HUES6 (cell line): ENCODE measurements around the gene CCDC142.

Experiments used
- H3K27ac ChIP-seq: 2 replicates; pipeline ENCODE4 v1.7.0; 2013; ENCODE audit warnings: low read depth, mild to moderate bottlenecking, low read length, inconsistent platforms
- H3K27me3 ChIP-seq: 2 replicates; pipeline ENCODE4 v1.6.1; 2013; ENCODE audit warnings: low read length; ENCODE audit not compliant: control insufficient read depth, insufficient read depth
- H3K36me3 ChIP-seq: 2 replicates; pipeline ENCODE4 v1.6.1; 2013; ENCODE audit warnings: low read length; ENCODE audit not compliant: control insufficient read depth, insufficient read depth
- H3K4me1 ChIP-seq: 2 replicates; pipeline ENCODE4 v1.6.1; 2013; ENCODE audit warnings: low read length; ENCODE audit not compliant: control insufficient read depth, insufficient read depth
- H3K4me3 ChIP-seq: 2 replicates; pipeline ENCODE4 v1.5.1; 2013; ENCODE audit warnings: low read depth, low read length
- H3K9ac ChIP-seq: one replicate; pipeline ENCODE4 v1.6.1; 2013; ENCODE audit warnings: mild to moderate bottlenecking, low read length
- H3K9me3 ChIP-seq: 2 replicates; pipeline ENCODE4 v1.6.1; 2013; ENCODE audit warnings: low read depth, low read length; ENCODE audit not compliant: control insufficient read depth, insufficient read depth

The CCDC142 gene

DNA sequence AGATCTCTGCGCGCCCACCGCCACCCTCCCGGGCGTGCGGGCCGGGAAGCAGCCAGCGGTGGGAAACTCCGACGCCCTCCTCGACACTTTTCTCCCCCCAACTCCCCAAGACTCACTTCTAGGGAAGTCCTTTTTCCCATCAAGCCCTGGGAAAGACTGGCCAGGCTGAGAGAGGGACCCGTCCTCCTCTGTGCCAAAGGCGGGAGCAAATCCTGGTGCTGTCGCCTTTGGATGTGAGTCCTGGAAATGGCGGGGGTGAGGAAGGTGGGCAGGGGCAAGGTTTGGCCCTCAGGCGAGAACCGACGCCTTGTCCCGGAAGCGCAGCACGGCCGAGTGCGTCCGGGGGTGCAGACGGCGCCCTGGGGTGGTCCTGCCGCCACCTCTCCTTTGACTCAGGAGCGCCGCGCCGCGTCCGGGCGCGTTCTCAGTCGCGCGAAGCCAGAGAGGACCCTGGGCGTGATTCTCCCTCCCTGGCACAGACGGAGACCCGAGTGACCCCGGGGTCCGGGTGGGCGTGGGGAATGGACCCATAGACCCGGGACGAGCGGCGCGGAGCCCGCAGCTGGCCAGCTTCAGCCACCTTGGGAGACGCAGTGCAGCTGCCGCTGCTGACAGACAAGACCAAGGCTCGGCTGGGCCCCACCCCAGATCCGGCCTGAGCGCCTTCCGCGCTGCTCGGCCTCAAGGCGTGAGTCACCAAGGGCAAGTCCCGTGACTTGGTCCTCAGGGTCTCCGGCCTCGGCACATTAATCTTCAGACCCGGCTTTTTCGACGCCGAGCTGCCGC, 20.1 kb upstream of the CCDC142 start:
- no peaks in the 10 kb centered on the region for H3K9me3 ChIP-seq
- no peak overlapping the region; the same call in 1 of the 2 replicates for H3K27ac ChIP-seq
- H3K4me3 ChIP-seq: peak overlapping the region; percentile 72
- peaks cover 51% of the 10 kb centered on the region for H3K4me1 ChIP-seq
- H3K9ac ChIP-seq: peak overlapping the region; percentile 70
- peaks cover 10% of the 10 kb centered on the region for H3K36me3 ChIP-seq
- H3K27me3 ChIP-seq: peaks cover 76% of the 10 kb centered on the region

DNA sequence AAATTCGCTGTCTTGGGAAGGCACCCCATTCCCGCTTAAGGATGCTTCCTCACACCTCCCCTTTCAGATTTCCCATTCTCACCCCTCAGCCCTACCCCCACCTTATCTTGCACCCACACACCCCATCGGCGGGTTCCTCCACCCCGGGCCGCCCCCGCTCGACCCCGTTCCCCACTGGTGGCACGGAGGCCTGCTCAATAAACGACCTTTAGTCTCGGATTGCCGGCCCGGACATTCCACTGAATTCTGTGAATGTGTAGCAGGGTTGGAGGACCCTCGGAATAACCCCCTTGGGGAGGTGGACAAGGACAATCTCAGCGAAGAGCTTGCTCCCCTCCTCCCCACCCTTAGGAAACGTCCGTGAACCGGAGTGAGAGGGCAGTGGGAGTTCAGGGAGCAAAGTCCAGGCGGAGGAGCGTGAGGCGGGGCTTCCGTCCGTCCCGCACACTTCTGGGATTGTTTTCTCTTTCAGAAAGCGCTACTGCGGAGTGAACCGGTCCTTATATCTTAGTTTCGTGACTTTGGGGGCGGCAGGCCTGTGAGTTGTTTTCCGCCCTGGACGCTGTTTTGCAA, 19.4 kb upstream of the CCDC142 start:
- Histone ChIP-seq H3K36me3 (peaks cover 10% of the 10 kb centered on the region), H3K27me3 (peaks cover 82% of the 10 kb centered on the region), H3K9ac (peak overlapping the region; percentile 70), H3K4me1 (peaks cover 54% of the 10 kb centered on the region), H3K9me3 (no peaks in the 10 kb centered on the region), H3K4me3 (peak overlapping the region; percentile 72), H3K27ac (no peak overlapping the region)

DNA sequence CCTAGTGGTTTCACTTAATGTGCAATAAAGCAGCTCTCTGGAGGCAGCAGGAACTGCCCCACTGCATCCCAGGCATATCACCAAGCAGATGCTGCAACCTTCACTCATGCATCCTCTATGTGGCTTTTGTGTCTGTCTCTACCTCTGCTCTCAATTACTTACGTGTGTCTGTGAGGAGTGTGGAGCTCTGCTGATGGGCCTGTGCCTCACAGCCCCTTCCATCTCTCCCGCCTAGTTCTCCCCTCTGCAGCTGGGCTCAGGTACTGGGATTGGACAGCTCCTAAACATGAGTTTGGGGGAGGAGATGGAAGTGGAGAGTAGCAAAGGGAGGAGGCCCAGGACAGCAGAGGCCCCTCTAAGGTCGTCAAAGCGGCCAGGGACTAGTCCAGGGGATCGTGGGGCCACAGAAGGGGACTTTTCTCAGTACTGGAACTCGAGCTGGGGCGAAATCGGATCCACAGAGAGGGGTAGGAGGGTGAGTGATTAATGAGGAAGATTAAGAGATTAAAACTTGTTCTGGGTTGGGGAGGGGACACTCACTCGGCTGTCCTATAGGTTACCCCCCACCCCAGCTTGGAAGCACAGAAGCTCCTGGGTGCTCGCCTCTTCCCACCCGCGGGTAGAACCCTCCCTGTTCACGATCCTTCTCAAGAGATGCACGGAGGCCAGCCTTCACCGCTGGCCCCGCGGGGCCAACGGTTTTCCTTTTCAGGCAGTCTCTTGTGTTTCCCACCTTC, 18.7 kb upstream of the CCDC142 start:
- Histone ChIP-seq H3K36me3 (peaks cover 10% of the 10 kb centered on the region), H3K4me3 (peak overlapping the region; percentile 4; the same call in 1 of the 2 replicates), H3K4me1 (peaks cover 49% of the 10 kb centered on the region), H3K27me3 (peaks cover 90% of the 10 kb centered on the region), H3K9ac (no peak overlapping the region), H3K9me3 (no peaks in the 10 kb centered on the region), H3K27ac (no peak overlapping the region)

DNA sequence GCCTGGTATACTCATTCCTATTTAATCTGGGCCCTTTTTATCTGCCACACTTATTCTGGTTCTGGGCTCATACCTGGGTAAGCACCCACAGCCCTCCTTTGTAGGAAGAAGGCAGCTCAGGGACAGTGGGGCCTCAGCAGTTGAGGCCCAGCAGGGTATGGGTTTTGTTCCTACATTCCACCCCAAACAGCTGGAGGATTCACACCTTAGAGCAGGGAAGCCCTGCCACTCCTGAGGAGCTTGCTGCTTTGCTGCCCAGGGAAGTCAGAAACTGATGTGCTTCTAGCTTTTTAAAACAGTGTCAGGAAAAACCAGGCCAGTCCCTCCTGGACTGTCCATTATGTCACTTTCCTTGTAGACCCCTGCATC, 17.8 kb upstream of the CCDC142 start:
- no peak overlapping the region for H3K4me3 ChIP-seq
- peaks cover 5% of the 10 kb centered on the region; the same call in 1 of the 2 replicates for H3K36me3 ChIP-seq
- peaks cover 48% of the 10 kb centered on the region for H3K4me1 ChIP-seq
- H3K9ac ChIP-seq: no peak overlapping the region
- H3K27ac ChIP-seq: no peak overlapping the region
- no peaks in the 10 kb centered on the region for H3K9me3 ChIP-seq
- H3K27me3 ChIP-seq: peaks cover 96% of the 10 kb centered on the region

DNA sequence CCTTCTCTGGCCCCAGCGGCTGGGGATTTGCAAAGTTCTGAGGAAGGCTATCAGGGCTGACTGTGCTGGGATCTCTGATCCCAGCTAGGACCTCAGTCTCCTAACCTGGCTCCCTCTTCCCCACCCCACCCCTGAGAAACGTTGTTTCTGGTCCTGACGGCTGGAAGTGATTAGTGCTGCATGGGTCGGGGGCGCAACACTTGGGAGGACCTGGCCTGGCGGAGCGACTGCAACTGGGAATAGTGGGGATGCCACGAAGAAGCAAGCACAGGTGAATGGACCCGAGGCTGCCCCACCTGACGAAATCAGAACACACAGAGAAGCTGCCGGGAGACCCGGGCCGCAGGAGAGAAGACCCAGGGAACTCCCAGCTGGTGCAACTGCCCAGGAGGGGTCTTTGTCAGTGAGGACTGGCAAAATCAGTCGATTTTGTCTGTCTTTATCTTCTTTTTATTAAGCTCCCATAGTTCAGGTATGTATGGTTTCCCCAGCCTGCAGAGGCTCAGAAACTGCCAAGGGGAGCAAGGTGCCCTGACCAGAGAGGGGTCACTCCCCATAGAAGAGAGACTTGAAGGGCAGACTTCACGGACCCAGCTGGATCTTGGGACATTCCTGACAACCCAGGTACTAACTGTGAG, 17.3 kb upstream of the CCDC142 start:
- Histone ChIP-seq H3K36me3 (0 out of 2 replicates have a peak, but pooled peaks cover under 1% of the 10 kb centered on the region), H3K27me3 (peaks cover 98% of the 10 kb centered on the region), H3K9ac (no peak overlapping the region), H3K4me3 (peak overlapping the region; percentile 59), H3K9me3 (no peaks in the 10 kb centered on the region), H3K4me1 (peaks cover 48% of the 10 kb centered on the region), H3K27ac (no peak overlapping the region)

DNA sequence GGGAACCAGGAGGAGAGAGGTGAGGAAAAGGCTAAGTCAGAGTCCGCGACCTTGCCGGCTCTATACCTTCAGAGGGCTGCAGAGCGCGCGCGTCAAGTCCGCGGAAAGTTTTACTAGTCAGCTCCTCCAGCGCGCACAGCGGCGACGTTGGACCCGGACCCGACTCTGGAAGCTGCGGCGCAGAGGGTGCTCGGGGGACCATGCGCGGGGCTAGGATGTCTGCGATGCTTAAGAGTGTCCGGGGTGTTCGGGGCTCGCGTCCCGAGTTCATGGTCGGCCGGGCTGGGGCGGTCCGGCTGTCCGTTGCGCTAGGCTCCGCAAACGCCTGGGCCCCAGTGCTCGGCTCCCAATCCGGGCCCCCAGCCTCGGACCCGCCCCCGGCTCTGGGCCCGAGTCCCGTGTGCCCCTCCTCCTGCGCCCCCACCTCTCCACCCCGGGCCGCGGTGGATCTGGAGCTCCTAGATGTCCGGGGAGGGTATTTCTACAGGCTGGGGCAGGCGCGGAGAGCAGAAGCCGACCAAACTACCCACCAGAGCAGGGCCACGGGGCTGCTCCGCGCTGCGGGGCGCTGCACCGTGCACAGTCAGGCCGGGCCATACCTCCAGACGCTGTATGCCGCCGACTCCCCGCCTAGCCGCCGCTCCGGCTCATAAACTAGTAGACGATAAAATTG, 16.6 kb upstream of the CCDC142 start, which contains the start of gene LBX2:
TSS of gene LBX2 (minus strand) at position 337 of the 673 bp plus-strand sequence. CDS start at position 271, 66 bp downstream.
- peaks cover 94% of the 10 kb centered on the region for H3K27me3 ChIP-seq
- no peaks in the 10 kb centered on the region for H3K9me3 ChIP-seq
- H3K4me1 ChIP-seq: peaks cover 48% of the 10 kb centered on the region
- peaks cover 1% of the 10 kb centered on the region; the same call in 1 of the 2 replicates for H3K36me3 ChIP-seq
- no peak within 1 kb of the TSS for H3K27ac ChIP-seq
- H3K9ac ChIP-seq: peak within 1 kb of the TSS; percentile 55
- peak within 1 kb of the TSS; percentile 59 for H3K4me3 ChIP-seq

DNA sequence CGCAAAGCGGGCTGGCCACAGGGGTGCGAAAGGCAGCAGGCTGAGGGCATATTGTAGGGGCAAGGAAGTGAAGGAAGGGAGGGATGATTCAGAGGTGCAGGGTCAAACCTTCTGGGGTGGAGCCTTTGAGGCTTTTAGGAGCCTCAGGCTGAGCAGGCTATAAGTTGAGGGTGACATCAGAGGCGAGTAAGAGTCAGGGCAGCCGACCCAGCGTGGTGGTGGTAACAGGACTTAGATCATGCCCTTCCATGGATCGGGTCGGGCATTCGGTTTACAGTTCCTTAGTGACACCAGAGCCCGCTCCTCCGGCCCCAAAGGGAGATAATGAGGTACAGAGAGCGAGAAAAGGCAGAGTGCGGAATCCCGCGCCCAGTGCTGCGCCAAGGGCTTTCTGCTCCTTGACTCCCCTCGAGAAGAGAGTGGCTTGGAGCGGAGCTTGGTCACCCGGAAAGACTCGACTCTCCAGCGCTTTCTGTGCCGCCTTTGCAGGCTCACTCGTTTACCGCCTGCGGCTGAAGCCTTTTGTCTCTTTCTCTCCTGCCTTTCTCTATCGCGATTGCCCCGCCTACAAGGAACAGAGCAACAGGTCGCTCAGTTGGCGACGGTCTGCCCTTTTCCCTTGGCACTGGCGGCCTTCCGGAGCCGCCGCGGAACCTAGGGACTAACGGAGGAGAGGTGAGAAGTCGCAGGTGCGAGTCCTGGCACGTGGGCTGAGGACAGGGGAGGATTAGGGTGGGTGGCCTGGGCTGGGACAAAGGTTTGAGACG, 15.9 kb upstream of the CCDC142 start:
- H3K4me3 ChIP-seq: peak overlapping the region; percentile 59
- H3K27ac ChIP-seq: no peak overlapping the region
- H3K36me3 ChIP-seq: peaks cover 8% of the 10 kb centered on the region
- peak overlapping the region; percentile 55 for H3K9ac ChIP-seq
- no peaks in the 10 kb centered on the region for H3K9me3 ChIP-seq
- peaks cover 87% of the 10 kb centered on the region for H3K27me3 ChIP-seq
- H3K4me1 ChIP-seq: peaks cover 44% of the 10 kb centered on the region

DNA sequence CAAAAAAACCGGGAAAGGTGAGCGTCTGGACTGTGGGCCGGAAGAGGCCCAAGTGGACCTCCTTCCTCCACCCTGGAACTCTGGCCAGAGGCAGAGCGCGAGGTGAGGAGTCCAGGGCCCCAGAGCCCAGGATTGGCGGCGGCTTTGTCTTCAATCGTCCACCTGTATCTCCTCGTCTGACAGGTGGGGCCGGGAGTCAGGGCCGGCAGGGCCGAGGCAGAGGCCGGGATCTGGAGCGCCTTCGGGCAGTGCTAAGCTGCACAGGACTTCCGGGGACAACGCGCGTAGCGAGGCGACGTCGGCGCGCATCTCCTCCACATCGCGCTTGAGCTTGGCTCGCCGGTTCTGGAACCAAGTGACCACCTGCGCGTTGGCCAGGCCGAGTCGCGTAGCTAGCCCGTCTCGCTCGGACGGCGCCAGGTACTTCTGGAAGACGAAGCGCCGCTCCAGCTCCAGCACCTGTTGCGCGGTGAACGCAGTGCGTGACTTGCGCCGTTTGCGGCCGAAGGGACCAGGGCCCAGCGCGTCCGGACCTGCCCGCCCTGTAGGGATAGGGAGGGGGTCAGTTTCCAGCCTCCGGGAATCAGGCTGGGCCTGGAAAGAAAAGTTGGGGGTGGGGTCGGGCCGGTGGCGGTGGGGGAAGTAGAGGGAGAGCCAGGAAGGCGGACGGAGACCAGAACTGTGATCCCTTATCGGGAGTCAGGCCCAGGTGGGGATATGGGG, 15.1 kb upstream of the CCDC142 start:
- H3K36me3 ChIP-seq: peaks cover 16% of the 10 kb centered on the region
- peaks cover 80% of the 10 kb centered on the region for H3K27me3 ChIP-seq
- H3K9ac ChIP-seq: peak overlapping the region; percentile 55
- peaks cover 40% of the 10 kb centered on the region for H3K4me1 ChIP-seq
- H3K27ac ChIP-seq: no peak overlapping the region
- peak overlapping the region; percentile 59 for H3K4me3 ChIP-seq
- H3K9me3 ChIP-seq: no peaks in the 10 kb centered on the region

DNA sequence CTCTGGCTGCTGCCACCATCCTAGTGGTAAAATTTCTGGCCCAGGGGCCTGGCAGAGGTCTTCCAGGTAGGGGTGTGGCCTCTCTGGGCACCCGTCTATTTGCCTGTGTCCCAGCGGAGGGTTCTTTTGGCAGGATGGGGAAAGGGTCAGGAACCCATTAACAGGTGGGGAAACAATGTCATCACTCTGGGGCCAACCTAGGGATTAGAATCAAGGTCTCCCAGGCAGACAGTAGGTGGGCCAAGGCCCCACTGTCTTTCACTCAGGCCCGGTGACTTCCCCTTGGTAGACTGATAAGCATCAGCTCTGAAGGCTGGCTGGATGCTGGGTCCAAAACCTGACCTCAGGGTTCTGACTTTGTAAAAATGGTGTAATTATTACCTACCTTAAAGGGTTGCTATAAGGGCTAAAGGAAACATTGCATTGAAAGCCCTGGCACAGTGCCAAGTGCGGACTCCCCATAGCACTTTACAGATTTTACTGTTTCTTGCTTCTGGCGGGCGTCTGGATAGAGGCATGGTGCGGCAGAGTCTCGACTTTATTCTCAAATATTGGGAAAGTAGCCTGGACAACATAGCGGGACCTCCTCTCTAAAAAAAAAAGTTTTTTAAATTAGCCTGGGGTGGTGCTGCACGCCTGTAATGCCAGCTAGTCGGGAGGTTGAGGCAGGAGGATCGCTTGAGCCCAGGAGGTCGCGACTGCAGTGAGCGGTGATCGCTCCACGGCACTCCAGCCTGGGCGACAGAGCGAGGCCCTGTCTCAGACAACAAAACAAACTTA, 14.4 kb upstream of the CCDC142 start:
- no peak overlapping the region for H3K9ac ChIP-seq
- H3K27me3 ChIP-seq: peaks cover 72% of the 10 kb centered on the region
- H3K27ac ChIP-seq: no peak overlapping the region
- H3K4me1 ChIP-seq: peaks cover 36% of the 10 kb centered on the region
- H3K36me3 ChIP-seq: peaks cover 23% of the 10 kb centered on the region
- peak overlapping the region; percentile 59 for H3K4me3 ChIP-seq
- H3K9me3 ChIP-seq: no peaks in the 10 kb centered on the region
